ENCODE data around the gene ANKLE1.

DNA sequence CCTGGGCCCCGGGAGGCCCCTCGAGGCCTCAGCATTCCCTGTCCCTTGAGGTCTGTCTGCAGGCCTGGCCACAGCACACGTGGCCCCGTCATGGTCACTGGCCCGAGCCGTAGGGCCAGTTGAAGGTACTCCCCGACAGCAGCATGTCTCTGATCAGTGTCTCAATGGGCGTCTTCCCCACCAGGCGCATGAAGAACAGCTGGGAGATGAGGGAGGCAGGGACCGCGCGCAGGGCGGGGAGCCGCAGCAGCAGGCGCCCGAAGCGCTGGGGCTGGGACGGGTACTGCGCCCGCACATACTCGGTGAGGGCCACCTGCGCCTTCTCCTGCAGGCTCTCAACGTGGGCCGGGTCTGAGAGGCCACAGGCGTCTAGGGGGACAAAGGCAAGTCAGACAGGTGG lies 49.4 kb upstream of the ANKLE1 start:
- TF ChIP-seq, protein P1, sequence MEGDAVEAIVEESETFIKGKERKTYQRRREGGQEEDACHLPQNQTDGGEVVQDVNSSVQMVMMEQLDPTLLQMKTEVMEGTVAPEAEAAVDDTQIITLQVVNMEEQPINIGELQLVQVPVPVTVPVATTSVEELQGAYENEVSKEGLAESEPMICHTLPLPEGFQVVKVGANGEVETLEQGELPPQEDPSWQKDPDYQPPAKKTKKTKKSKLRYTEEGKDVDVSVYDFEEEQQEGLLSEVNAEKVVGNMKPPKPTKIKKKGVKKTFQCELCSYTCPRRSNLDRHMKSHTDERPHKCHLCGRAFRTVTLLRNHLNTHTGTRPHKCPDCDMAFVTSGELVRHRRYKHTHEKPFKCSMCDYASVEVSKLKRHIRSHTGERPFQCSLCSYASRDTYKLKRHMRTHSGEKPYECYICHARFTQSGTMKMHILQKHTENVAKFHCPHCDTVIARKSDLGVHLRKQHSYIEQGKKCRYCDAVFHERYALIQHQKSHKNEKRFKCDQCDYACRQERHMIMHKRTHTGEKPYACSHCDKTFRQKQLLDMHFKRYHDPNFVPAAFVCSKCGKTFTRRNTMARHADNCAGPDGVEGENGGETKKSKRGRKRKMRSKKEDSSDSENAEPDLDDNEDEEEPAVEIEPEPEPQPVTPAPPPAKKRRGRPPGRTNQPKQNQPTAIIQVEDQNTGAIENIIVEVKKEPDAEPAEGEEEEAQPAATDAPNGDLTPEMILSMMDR (tag by site-specific recombination; IDR thresholded peaks at IDR 0.05): no peak
- TF ChIP-seq, protein P2, sequence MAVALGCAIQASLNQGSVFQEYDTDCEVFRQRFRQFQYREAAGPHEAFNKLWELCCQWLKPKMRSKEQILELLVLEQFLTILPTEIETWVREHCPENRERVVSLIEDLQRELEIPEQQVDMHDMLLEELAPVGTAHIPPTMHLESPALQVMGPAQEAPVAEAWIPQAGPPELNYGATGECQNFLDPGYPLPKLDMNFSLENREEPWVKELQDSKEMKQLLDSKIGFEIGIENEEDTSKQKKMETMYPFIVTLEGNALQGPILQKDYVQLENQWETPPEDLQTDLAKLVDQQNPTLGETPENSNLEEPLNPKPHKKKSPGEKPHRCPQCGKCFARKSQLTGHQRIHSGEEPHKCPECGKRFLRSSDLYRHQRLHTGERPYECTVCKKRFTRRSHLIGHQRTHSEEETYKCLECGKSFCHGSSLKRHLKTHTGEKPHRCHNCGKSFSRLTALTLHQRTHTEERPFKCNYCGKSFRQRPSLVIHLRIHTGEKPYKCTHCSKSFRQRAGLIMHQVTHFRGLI (tag by site-specific recombination; IDR thresholded peaks at IDR 0.05): no peak
- TF ChIP-seq SETDB1 (IDR thresholded peaks at IDR 0.05; ENCODE audit: insufficient read length, low read length): no peak
- no peak for TF ChIP-seq ZBTB21 (tag by site-specific recombination; IDR thresholded peaks at IDR 0.05)
- no peak for TF ChIP-seq YY2 (tag by site-specific recombination; IDR thresholded peaks at IDR 0.05)
- no peak for TF ChIP-seq ZNF549 (tag by site-specific recombination; IDR thresholded peaks at IDR 0.05)

Measured in HEK293 (cell line).